ENCODE results near the gene CUX1. TPM values are rescaled to one million over a fixed set of nuclear protein-coding genes. Genes with fewer than 3 reads are reported as not detected.

The CUX1 gene
- total RNA-seq, 1 experiment from 2014 or later = 39.6 TPM

DNA sequence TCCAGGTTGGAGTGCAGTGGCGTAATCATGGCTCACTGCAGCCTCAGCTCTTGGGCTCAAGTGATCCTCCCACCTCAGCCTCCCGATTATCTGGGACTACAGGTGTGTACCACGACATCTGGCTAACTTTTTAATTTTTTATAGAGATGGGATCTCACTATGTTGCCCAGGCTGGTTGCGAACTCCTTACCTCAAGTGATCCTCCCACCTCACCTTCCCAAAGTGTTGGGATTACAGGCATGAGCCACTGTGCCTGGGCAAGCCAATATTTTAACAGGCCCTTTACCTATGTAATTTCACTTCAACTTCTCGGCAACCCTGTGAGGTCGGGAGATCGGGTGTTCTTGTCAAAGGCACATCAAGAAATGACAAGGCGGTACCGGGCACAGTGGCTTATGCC, 146.3 kb downstream of the CUX1 start:
- Histone ChIP-seq H3K4me3 (ENCODE audit: low read length) (no peak overlapping the region), H3K4me2 (ENCODE audit: low read length) (no peak overlapping the region), H3F3A (ENCODE audit: low read length, unreplicated experiment) (no peaks in the 10 kb centered on the region), H2AFZ (ENCODE audit: low read length) (no peak overlapping the region), H3K4me1 (ENCODE audit: insufficient read depth, low read length) (no peaks in the 10 kb centered on the region), H4K20me1 (ENCODE audit: low read length) (no peaks in the 10 kb centered on the region), H3K27me3 (ENCODE audit: low read length) (no peaks in the 10 kb centered on the region), H3K9me2 (replicated peaks; ENCODE audit: low read length) (no peaks in the 10 kb centered on the region), H3K9ac (ENCODE audit: low read length) (no peak overlapping the region), H3K36me3 (ENCODE audit: low read depth, low read length) (no peaks in the 10 kb centered on the region), H3K79me2 (ENCODE audit: low read length) (peaks cover 7% of the 10 kb centered on the region; the same call in 1 of the 2 replicates), H3K27ac (ENCODE audit: low read length) (no peak overlapping the region), H3K9me3 (ENCODE audit: low read length) (no peaks in the 10 kb centered on the region)
- BruUV-seq (replicated peaks) = no TSS peak
- CTCF ChIA-PET = no interaction called here
- DNase-seq (no peak), ATAC-seq (no peak)
- intact Hi-C loops (cut with micrococcal nuclease) = no loop called here
- POLR2A ChIA-PET (ENCODE audit: unreplicated experiment) = no interaction called here
- no peak for TF ChIP-seq EZH2 (IDR thresholded peaks at IDR 0.05; ENCODE audit: low read length, unreplicated experiment)
- TF ChIP-seq EZH2phosphoT487 (IDR thresholded peaks at IDR 0.05; ENCODE audit: borderline replicate concordance, low read length) = no peak
- TF ChIP-seq, protein P1, sequence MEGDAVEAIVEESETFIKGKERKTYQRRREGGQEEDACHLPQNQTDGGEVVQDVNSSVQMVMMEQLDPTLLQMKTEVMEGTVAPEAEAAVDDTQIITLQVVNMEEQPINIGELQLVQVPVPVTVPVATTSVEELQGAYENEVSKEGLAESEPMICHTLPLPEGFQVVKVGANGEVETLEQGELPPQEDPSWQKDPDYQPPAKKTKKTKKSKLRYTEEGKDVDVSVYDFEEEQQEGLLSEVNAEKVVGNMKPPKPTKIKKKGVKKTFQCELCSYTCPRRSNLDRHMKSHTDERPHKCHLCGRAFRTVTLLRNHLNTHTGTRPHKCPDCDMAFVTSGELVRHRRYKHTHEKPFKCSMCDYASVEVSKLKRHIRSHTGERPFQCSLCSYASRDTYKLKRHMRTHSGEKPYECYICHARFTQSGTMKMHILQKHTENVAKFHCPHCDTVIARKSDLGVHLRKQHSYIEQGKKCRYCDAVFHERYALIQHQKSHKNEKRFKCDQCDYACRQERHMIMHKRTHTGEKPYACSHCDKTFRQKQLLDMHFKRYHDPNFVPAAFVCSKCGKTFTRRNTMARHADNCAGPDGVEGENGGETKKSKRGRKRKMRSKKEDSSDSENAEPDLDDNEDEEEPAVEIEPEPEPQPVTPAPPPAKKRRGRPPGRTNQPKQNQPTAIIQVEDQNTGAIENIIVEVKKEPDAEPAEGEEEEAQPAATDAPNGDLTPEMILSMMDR (conservative IDR thresholded peaks at IDR 0.05; ENCODE audit: low read depth, low read length) = no peak

DNA sequence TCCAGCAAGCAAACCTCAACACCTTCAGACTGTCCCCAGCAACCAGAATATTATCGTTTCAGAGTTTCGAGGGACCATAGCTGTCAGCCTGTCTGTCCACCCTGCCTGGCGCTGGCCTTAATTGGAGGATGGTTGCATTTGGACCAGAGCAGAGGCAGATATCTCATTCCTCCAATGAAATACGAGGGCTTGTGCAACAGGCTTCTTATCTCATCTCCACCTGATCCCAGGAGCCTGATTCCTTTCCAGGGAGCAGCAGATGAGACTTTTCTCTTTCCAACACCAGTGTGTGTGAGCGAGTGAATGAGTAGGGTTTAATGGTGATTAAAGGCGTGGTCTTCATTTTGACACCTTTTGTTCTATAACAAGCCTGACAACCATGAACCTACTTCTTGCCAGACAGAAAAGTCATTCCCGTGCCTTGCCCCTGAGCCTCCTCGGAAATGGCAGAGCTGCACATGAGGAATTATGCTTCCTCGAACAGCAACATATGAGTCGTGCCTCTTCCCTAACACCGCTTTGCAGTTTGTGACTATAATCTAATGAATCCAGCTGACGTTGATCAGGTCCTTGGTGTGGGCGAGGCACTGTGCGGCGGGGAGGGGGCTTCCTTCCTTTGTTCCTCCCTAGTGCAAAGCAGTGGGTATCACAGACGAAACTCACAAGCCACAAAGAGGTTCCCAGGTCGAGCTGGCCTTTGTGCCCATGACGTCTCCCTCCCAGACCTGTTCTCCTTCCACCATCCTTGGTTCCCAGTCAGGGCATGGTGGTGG, 147.4 kb downstream of the CUX1 start:
- Histone ChIP-seq H3K4me2 (ENCODE audit: low read length) (no peak overlapping the region), H4K20me1 (ENCODE audit: low read length) (no peaks in the 10 kb centered on the region), H3K9ac (ENCODE audit: low read length) (no peak overlapping the region), H3K36me3 (ENCODE audit: low read depth, low read length) (no peaks in the 10 kb centered on the region), H3K4me1 (ENCODE audit: insufficient read depth, low read length) (no peaks in the 10 kb centered on the region), H3K9me2 (replicated peaks; ENCODE audit: low read length) (no peaks in the 10 kb centered on the region), H3K9me3 (ENCODE audit: low read length) (no peaks in the 10 kb centered on the region), H3K79me2 (ENCODE audit: low read length) (peaks cover 7% of the 10 kb centered on the region; the same call in 1 of the 2 replicates), H3K27ac (ENCODE audit: low read length) (no peak overlapping the region), H3K27me3 (ENCODE audit: low read length) (no peaks in the 10 kb centered on the region), H2AFZ (ENCODE audit: low read length) (no peak overlapping the region), H3F3A (ENCODE audit: low read length, unreplicated experiment) (no peaks in the 10 kb centered on the region), H3K4me3 (ENCODE audit: low read length) (no peak overlapping the region)
- TF ChIP-seq EZH2 (IDR thresholded peaks at IDR 0.05; ENCODE audit: low read length, unreplicated experiment) (no peak), EZH2phosphoT487 (IDR thresholded peaks at IDR 0.05; ENCODE audit: borderline replicate concordance, low read length) (no peak)
- TF ChIP-seq, protein P1 (conservative IDR thresholded peaks at IDR 0.05; ENCODE audit: low read depth, low read length) = no peak
- CTCF ChIA-PET = no interaction called here
- intact Hi-C loops (cut with micrococcal nuclease) = no loop called here
- DNase-seq (no peak), ATAC-seq (no peak)
- BruUV-seq (replicated peaks) = no TSS peak
- POLR2A ChIA-PET (ENCODE audit: unreplicated experiment) = no interaction called here

DNA sequence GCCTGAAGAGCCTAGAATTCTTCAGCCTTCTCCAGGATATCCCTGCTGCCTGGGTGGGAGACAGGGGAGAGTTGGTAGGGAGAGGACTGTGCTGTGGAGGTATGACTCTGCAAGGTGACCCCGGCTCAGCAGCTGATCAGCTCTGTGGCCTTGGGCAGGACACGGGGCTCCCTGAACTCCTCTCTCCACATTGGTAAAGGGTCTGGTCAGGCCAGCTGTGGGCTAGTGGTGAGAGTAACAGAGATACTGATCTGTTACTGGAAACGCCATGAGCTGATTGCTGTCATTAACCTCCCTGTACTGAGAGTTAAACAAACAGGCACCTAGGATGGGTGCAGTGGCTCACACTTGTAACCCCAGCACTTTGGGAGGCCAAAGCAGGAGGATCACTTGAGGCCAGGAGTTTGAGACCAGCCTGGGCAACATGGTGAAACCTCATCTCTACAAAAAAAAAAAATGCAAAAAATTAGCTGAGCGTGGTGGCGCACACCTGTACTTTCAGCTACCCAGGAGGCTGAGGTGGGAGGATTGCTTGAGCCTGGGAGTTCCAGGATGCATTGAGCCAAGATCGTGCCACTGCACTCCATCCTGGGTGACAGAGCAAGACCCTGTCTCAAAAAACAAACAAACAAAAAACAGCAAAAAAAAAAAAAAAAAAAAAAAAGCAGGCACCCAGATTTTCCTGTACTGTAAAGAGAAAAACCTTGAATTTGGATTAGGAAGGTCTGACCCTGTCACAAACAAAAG, 151.5 kb downstream of the CUX1 start:
- Histone ChIP-seq H3K27me3 (ENCODE audit: low read length) (no peaks in the 10 kb centered on the region), H4K20me1 (ENCODE audit: low read length) (no peaks in the 10 kb centered on the region), H3K4me3 (ENCODE audit: low read length) (no peak overlapping the region), H2AFZ (ENCODE audit: low read length) (no peak overlapping the region), H3K79me2 (ENCODE audit: low read length) (peaks cover 7% of the 10 kb centered on the region; the same call in 1 of the 2 replicates), H3K4me1 (ENCODE audit: insufficient read depth, low read length) (no peaks in the 10 kb centered on the region), H3K9me3 (ENCODE audit: low read length) (no peaks in the 10 kb centered on the region), H3K4me2 (ENCODE audit: low read length) (no peak overlapping the region), H3K36me3 (ENCODE audit: low read depth, low read length) (no peaks in the 10 kb centered on the region), H3K9me2 (replicated peaks; ENCODE audit: low read length) (no peaks in the 10 kb centered on the region), H3K9ac (ENCODE audit: low read length) (no peak overlapping the region), H3F3A (ENCODE audit: low read length, unreplicated experiment) (no peaks in the 10 kb centered on the region), H3K27ac (ENCODE audit: low read length) (no peak overlapping the region)
- CTCF ChIA-PET = no interaction called here
- TF ChIP-seq, protein P1 (conservative IDR thresholded peaks at IDR 0.05; ENCODE audit: low read depth, low read length) = no peak
- no peak for TF ChIP-seq EZH2phosphoT487 (IDR thresholded peaks at IDR 0.05; ENCODE audit: borderline replicate concordance, low read length)
- no peak for TF ChIP-seq EZH2 (IDR thresholded peaks at IDR 0.05; ENCODE audit: low read length, unreplicated experiment)
- BruUV-seq (replicated peaks) = no TSS peak
- POLR2A ChIA-PET (ENCODE audit: unreplicated experiment) = no interaction called here
- DNase-seq (no peak), ATAC-seq (no peak)
- intact Hi-C loops (cut with micrococcal nuclease) = no loop called here
